ENCODE results near the gene PLEKHG4B.
"Not testable (repeated sequence)": the region's sequence is repeated elsewhere in the genome, so short reads cannot be mapped to it uniquely, and the experiment has no call there.

The PLEKHG4B gene

DNA sequence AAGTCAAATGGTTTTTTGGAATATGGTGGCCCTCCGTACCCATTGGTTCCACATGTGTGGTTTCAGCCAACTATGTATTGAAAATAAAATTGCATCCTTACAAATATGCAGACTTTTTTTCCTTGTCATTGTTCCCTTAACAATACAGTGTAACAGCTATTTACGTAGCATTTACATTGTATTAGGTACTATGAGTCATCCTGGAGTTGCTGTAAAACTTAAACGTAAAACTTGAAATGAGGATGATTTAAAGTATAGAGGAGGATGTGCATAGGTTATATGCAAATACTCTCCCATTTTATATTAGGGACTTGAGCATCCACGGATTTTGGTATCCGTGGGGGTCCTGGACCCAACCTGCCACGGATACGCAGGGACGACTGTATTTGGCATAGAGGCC lies 142.5 kb downstream of the PLEKHG4B start:
- no peak for DNase-seq

DNA sequence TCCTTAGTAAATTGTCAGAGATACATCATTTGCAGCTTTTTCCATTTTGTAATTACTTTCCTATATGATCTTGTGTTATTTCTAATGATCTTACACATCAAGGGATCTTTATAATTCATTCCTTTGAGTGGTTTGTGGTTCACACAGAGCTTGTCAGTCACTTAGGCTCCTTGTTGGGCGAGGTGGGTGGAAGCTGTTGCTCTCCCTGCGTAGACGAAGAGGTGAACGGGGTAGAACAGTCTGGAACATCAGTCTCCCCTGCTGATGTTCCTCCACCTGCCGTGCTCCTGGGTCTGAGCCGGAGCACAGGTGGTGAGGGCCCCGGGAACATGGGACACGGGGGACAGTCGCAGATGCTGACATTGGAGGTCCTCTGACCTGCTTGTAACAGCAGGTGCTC lies 143.6 kb downstream of the PLEKHG4B start:
- not testable (repeated sequence) for DNase-seq

DNA sequence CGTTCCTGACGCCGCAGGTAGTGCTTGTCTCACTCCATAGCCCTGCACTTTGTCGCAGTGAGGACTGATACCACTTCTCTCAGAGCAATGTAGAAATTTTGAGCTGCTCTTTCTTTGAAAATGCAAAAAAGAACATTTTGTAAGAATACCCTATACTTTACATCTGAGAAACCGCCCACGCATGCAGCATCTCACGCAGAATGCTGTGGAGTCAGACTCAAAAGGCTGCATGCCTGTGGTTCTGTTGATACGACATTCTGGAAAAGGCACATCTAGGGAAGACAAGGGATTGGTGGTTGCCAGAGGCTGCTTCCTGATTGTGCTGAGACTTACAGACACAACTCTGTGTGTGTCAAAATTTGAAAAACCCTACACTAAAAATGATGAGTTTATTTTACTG lies 146.0 kb downstream of the PLEKHG4B start:
- DNase-seq = not testable (repeated sequence)

All from NCI-H1417 (cell line).